HL-60 (cell line): ENCODE results near the gene BSDC1.

Experiments
- DNase-seq, 2 experiments: peaks; one replicate each; pipeline ENCODE4 v3.0.0-alpha.2; 2010 to 2020; ENCODE audit warnings: low read depth in 1 of 2, low spot score in 1 of 2
- H3K27ac ChIP-seq: fragments of 250-450 bp; sonication (Bioruptor Pico); replicated peaks from 2 replicates; pipeline ENCODE4 v1.5.1; 2020; ENCODE audit warnings: mild to moderate bottlenecking, moderate library complexity
- H3K27me3 ChIP-seq: fragments of 250-450 bp; sonication (Bioruptor Pico); 2 replicates; pipeline ENCODE4 v1.5.1; 2021; ENCODE audit warnings: mild to moderate bottlenecking, moderate library complexity; ENCODE audit not compliant: insufficient read depth, poor library complexity, severe bottlenecking
- H3K4me3 ChIP-seq: replicated peaks from 2 replicates; pipeline ENCODE4 v1.5.1; 2011; ENCODE audit warnings: mild to moderate bottlenecking, control low read depth, low read length; ENCODE audit not compliant: insufficient read depth
- GABPA ChIP-seq: IDR thresholded peaks from 2 replicates; pipeline ENCODE4 v1.6.1; 2012; ENCODE audit warnings: low read depth
- POLR2AphosphoS5 ChIP-seq: IDR thresholded peaks from 2 replicates; pipeline ENCODE4 v1.6.1; 2012; ENCODE audit warnings: low read depth
- SPI1 ChIP-seq: IDR thresholded peaks from 2 replicates; pipeline ENCODE4 v1.6.1; 2012; ENCODE audit warnings: low read depth, mild to moderate bottlenecking, borderline replicate concordance
- TF ChIP-seq, protein P1 (sequence below): IDR thresholded peaks from one replicate; pipeline ENCODE4 v1.5.1; 2011; ENCODE audit warnings: low read length, control low read depth, inconsistent platforms; ENCODE audit not compliant: insufficient read depth
- TF ChIP-seq, protein P2 (sequence below): IDR thresholded peaks from 2 replicates; pipeline ENCODE4 v1.6.1; 2012; ENCODE audit warnings: low read depth; ENCODE audit not compliant: insufficient replicate concordance

The BSDC1 gene

DNA sequence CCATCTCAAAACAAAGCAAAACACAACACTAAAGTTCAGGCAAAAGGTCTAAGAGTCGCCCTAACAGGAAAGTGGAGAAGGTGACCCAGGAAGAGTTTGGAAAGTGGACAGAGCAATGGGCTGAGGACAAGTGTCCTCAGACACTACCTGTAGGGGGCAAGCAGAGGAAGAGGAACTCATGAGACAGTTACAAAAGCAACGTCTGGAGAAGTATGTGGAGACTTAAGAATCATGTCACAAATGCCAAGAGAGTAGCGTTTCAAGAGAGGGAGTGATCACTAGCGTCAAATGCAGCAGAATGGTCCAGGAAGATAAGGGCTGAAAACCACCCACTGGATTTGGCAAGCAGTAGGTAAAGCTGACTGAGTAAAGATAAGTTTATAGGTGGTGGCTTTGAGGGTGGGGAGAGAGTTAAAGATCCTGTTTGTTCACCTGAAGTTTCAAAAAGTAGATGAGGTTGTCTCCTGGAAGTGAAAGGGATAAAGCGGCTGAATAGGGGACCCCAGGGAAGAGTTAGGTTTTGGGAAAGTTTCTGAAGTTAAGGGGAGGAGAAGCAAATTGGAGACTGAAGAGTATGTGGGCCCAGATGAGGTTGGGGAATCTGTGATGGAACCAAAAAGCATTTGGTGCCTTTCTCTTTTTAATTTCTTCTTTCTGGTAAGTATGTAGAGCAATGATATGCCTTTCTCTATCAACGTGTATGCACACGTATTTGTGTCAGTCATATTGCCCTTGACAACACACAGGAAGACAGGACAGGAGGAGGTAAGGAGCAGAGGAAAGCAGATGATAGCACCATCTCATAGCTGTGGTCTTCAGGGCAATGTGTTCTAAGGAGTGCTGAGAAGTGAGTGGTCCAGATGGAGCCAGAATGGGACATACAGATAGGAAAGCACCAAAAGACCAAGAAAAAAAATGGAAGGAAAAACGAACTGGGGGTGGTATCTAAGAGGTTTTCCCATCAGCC, 3.1 kb downstream of the BSDC1 start:
- peak; percentile 78 for TF ChIP-seq SPI1
- TF ChIP-seq, protein P1, sequence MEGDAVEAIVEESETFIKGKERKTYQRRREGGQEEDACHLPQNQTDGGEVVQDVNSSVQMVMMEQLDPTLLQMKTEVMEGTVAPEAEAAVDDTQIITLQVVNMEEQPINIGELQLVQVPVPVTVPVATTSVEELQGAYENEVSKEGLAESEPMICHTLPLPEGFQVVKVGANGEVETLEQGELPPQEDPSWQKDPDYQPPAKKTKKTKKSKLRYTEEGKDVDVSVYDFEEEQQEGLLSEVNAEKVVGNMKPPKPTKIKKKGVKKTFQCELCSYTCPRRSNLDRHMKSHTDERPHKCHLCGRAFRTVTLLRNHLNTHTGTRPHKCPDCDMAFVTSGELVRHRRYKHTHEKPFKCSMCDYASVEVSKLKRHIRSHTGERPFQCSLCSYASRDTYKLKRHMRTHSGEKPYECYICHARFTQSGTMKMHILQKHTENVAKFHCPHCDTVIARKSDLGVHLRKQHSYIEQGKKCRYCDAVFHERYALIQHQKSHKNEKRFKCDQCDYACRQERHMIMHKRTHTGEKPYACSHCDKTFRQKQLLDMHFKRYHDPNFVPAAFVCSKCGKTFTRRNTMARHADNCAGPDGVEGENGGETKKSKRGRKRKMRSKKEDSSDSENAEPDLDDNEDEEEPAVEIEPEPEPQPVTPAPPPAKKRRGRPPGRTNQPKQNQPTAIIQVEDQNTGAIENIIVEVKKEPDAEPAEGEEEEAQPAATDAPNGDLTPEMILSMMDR, result no peak
- no peak overlapping the region for H3K4me3 ChIP-seq
- peak overlapping the region; percentile 73 for H3K27ac ChIP-seq
- H3K27me3 ChIP-seq, result no peaks in the 10 kb centered on the region
- peak in 1 of 2 experiments; percentile 55 for DNase-seq

DNA sequence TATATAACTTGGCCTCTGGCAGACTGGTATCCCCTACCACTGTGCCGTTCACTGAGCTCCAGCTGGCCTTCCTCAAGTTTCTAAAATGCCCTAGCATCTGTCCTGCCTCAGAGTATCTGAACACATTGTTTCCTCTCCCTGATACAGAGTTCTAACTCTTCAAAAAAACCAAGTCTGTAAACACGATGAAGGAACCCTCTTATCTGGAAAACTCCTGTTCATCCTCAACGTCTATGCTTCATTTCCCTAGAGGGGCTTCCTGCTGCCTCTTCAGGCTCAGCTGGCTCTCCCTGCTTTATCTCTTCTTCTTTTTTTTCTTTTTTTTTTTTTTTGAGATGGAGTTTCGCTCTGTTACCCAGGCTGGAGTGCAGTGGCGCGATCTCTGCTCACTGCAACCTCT, 5.6 kb downstream of the BSDC1 start:
- Histone ChIP-seq H3K27ac (no peak overlapping the region), H3K4me3 (no peak overlapping the region), H3K27me3 (no peaks in the 10 kb centered on the region)
- no peak for DNase-seq
- TF ChIP-seq POLR2AphosphoS5 (no peak), SPI1 (no peak), GABPA (no peak)
- TF ChIP-seq, protein P1, result no peak
- TF ChIP-seq, protein P2, sequence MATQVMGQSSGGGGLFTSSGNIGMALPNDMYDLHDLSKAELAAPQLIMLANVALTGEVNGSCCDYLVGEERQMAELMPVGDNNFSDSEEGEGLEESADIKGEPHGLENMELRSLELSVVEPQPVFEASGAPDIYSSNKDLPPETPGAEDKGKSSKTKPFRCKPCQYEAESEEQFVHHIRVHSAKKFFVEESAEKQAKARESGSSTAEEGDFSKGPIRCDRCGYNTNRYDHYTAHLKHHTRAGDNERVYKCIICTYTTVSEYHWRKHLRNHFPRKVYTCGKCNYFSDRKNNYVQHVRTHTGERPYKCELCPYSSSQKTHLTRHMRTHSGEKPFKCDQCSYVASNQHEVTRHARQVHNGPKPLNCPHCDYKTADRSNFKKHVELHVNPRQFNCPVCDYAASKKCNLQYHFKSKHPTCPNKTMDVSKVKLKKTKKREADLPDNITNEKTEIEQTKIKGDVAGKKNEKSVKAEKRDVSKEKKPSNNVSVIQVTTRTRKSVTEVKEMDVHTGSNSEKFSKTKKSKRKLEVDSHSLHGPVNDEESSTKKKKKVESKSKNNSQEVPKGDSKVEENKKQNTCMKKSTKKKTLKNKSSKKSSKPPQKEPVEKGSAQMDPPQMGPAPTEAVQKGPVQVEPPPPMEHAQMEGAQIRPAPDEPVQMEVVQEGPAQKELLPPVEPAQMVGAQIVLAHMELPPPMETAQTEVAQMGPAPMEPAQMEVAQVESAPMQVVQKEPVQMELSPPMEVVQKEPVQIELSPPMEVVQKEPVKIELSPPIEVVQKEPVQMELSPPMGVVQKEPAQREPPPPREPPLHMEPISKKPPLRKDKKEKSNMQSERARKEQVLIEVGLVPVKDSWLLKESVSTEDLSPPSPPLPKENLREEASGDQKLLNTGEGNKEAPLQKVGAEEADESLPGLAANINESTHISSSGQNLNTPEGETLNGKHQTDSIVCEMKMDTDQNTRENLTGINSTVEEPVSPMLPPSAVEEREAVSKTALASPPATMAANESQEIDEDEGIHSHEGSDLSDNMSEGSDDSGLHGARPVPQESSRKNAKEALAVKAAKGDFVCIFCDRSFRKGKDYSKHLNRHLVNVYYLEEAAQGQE, result no peak

DNA sequence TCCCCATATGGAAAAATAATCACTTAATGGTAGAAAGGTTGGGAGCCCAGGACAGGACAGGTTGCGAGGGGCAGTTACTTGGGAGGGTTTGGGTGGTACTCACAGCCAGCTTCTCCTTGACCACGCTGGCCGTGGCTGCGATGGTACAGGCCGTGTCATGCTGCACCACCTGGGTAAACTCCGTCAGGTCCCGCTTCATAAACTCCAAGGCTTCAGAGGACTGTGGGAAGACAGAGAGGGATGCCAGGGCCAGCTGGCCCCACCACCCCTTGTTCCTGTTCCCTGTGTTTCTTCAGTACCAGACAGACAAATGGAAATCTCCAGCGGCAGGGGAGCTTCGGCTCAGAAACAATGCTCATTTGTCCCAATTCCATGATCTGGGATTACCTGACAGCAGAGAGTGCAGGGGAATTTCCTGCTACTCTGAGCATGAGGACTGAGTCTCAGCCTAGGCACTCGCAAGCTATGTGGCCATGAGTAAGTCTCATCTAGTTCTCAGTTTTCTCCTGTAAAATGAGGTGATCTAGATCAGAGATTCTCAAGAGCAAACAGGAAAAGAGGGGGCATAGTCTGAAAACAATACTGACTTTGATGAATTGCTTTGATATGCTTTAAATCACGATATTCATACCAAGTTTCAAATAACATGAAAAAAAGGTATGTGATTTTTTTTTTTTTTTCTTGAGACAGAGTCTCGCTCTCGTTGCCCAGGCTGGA, 7.4 kb downstream of the BSDC1 start:
- no peak for DNase-seq
- H3K27me3 ChIP-seq, result no peaks in the 10 kb centered on the region
- H3K27ac ChIP-seq, result no peak overlapping the region
- no peak overlapping the region for H3K4me3 ChIP-seq
- TF ChIP-seq POLR2AphosphoS5 (no peak), SPI1 (no peak)
- TF ChIP-seq, protein P2, result no peak

DNA sequence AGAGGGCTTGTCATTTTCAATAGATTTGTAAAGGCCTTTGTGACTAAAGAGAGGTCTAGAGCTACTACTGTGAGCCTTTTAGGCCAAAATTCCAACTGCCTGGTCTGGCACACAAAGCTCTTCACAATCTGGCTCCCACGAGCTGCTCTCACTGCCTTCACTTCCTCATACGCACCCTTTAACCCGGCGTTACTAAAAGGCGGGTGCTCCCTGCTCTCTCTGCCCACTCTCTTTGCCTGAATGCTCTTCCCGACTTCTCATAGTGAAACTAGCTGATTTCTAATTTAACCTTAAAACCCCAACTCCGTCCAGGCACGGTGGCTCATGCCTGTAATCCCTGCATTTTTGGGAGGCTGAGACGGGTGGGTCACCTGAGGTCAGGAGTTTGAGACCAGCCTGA, 14.2 kb downstream of the BSDC1 start:
- TF ChIP-seq POLR2AphosphoS5 (no peak), GABPA (no peak), SPI1 (no peak)
- TF ChIP-seq, protein P2, result no peak
- no peaks in the 10 kb centered on the region for H3K27me3 ChIP-seq
- H3K27ac ChIP-seq, result no peak overlapping the region
- DNase-seq, result no peak
- H3K4me3 ChIP-seq, result no peak overlapping the region
